ENCODE data around the gene GPR150. TPM values are rescaled to one million over a fixed set of nuclear protein-coding genes. Genes with fewer than 3 reads are reported as not detected.

The GPR150 gene
- total and polyA plus RNA-seq, 5 donors from 2014 or later, result 0.19 to 0.77 (median 0.61) TPM

- Histone ChIP-seq H3K4me3 (ENCODE audit: low read depth, low read length) (no peak overlapping the region), H3K9me3 (ENCODE audit: control insufficient read depth in 2 of 2, low read length in 2 of 2) (peaks cover 0 to 12% of the 10 kb centered on the region in 2 experiments), H3K27ac (ENCODE audit: insufficient read depth, low read length, poor library complexity, severe bottlenecking) (no peak overlapping the region), H3K27me3 (ENCODE audit: control insufficient read depth, insufficient read depth, low read length) (peaks cover 5% of the 10 kb centered on the region), H3K36me3 (ENCODE audit: control insufficient read depth, insufficient read depth, low read length) (no peaks in the 10 kb centered on the region), H3K4me1 (ENCODE audit: control insufficient read depth, insufficient read depth, low read length, poor library complexity, severe bottlenecking) (peaks cover 9% of the 10 kb centered on the region)
- DNase-seq, result no peak
- H3K27ac Mint-ChIP-seq, result no peak overlapping the region
- H3K4me3 Mint-ChIP-seq, result no peak overlapping the region
- peaks cover 6% of the 10 kb centered on the region for H3K36me3 Mint-ChIP-seq
- H3K9me3 Mint-ChIP-seq, result peaks cover 0 to 9% (median 7%) of the 10 kb centered on the region in 7 donors
- peaks cover 6 to 17% (median 11%) of the 10 kb centered on the region in 4 donors for H3K4me1 Mint-ChIP-seq
- peaks cover 13% of the 10 kb centered on the region for H3K27me3 Mint-ChIP-seq
- no peak for ATAC-seq (ENCODE audit: low read depth in 2 of 2)
Observed at GRCh38 chr5:95615164-95615467, 4.8 kb upstream of the GPR150 start.

DNA sequence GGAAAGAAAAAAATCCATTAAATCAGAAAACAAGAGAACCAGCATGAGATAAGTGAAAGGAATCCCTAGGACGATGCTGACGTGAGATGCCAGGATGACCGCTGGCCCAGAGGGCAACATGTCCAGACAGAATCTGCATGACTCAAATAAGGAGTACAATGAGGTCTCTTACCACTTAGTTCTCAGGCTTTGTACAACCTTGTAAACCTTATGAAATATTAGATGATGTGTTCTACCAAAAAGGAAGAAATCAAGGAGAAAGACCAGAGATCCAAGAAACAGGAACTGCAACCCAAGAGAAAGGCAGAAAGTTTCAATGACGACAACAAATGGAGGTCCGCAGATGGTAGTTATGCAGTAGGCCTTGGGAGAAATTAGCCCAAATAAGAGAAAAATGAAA, 2.8 kb upstream of the GPR150 start:
- no peak overlapping the region for H3K27ac ChIP-seq (ENCODE audit: insufficient read depth, low read length, poor library complexity, severe bottlenecking)
- Mint-ChIP-seq H3K27me3 (peaks cover 17% of the 10 kb centered on the region), H3K4me3 (peak overlapping the region in 1 of 4 donors; percentile 57), H3K36me3 (peaks cover 6% of the 10 kb centered on the region), H3K27ac (no peak overlapping the region), H3K4me1 (peaks cover 7 to 21% (median 18%) of the 10 kb centered on the region in 4 donors), H3K9me3 (peaks cover 1 to 9% (median 7%) of the 10 kb centered on the region in 7 donors)
- ATAC-seq (ENCODE audit: low read depth in 2 of 2) (no peak), DNase-seq (no peak)
- H3K4me3 ChIP-seq (ENCODE audit: low read depth, low read length), result no peak overlapping the region
- peaks cover 24% of the 10 kb centered on the region for H3K4me1 ChIP-seq (ENCODE audit: control insufficient read depth, insufficient read depth, low read length, poor library complexity, severe bottlenecking)
- H3K27me3 ChIP-seq (ENCODE audit: control insufficient read depth, insufficient read depth, low read length), result peaks cover 5% of the 10 kb centered on the region
- peaks cover 0 to 12% of the 10 kb centered on the region in 2 experiments for H3K9me3 ChIP-seq (ENCODE audit: control insufficient read depth in 2 of 2, low read length in 2 of 2)
- no peaks in the 10 kb centered on the region for H3K36me3 ChIP-seq (ENCODE audit: control insufficient read depth, insufficient read depth, low read length)

DNA sequence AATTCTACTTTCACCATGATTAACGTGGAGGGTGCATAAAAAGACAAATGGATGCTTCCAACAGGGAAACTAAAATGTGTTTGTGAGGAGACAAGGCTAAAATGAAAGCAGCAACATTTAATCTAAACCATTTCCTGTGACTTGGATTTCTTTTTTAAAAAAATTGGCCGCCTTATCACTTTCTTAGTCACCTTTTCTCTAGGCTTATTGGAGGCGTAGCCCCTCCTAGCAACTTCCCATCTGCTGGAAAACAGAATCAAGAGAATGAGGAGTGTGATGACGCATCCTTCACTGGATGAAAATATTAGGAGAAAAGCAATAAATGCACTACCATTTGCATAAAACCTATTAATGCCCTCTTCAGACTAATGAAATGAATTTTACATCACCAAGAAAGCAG, 791 bp upstream of the GPR150 start:
- H3K27me3 Mint-ChIP-seq, result peaks cover 17% of the 10 kb centered on the region
- Histone ChIP-seq H3K4me3 (ENCODE audit: low read depth, low read length) (peak overlapping the region; percentile 54), H3K4me1 (ENCODE audit: control insufficient read depth, insufficient read depth, low read length, poor library complexity, severe bottlenecking) (peaks cover 29% of the 10 kb centered on the region)

GRCh38 chr5:95619514-95620029, 315 bp upstream of the GPR150 start:
- Mint-ChIP-seq H3K4me3 (peak overlapping the region; percentile 82 to 95 (median 90)), H3K36me3 (peaks cover 7% of the 10 kb centered on the region), H3K9me3 (peaks cover 0 to 6% (median 0%) of the 10 kb centered on the region in 7 donors), H3K27ac (peak overlapping the region in 2 of 3 donors; percentile 18 to 67), H3K27me3 (peaks cover 20% of the 10 kb centered on the region), H3K4me1 (peaks cover 13 to 37% (median 24%) of the 10 kb centered on the region in 4 donors)
- DNase-seq, result no peak
- Histone ChIP-seq H3K36me3 (ENCODE audit: control insufficient read depth, insufficient read depth, low read length) (no peaks in the 10 kb centered on the region), H3K27me3 (ENCODE audit: control insufficient read depth, insufficient read depth, low read length) (peaks cover 5% of the 10 kb centered on the region), H3K9me3 (ENCODE audit: control insufficient read depth in 2 of 2, low read length in 2 of 2) (no peaks in the 10 kb centered on the region), H3K4me1 (ENCODE audit: control insufficient read depth, insufficient read depth, low read length, poor library complexity, severe bottlenecking) (peaks cover 29% of the 10 kb centered on the region), H3K4me3 (ENCODE audit: low read depth, low read length) (peak overlapping the region; percentile 54), H3K27ac (ENCODE audit: insufficient read depth, low read length, poor library complexity, severe bottlenecking) (no peak overlapping the region)
- ATAC-seq (ENCODE audit: low read depth in 2 of 2), result no peak

More for the DNA sequence above, 791 bp upstream of the GPR150 start:
- Mint-ChIP-seq H3K4me3 (peak overlapping the region; percentile 85 to 95 (median 90)), H3K36me3 (peaks cover 3% of the 10 kb centered on the region), H3K4me1 (peaks cover 13 to 35% (median 24%) of the 10 kb centered on the region in 4 donors), H3K9me3 (peaks cover 0 to 6% (median 0%) of the 10 kb centered on the region in 7 donors), H3K27ac (peak overlapping the region in 1 of 3 donors; percentile 18)
- ATAC-seq (ENCODE audit: low read depth in 2 of 2), result no peak
- Histone ChIP-seq H3K27me3 (ENCODE audit: control insufficient read depth, insufficient read depth, low read length) (peaks cover 5% of the 10 kb centered on the region), H3K36me3 (ENCODE audit: control insufficient read depth, insufficient read depth, low read length) (no peaks in the 10 kb centered on the region), H3K27ac (ENCODE audit: insufficient read depth, low read length, poor library complexity, severe bottlenecking) (no peak overlapping the region), H3K9me3 (ENCODE audit: control insufficient read depth in 2 of 2, low read length in 2 of 2) (no peaks in the 10 kb centered on the region)
- DNase-seq, result no peak

DNA sequence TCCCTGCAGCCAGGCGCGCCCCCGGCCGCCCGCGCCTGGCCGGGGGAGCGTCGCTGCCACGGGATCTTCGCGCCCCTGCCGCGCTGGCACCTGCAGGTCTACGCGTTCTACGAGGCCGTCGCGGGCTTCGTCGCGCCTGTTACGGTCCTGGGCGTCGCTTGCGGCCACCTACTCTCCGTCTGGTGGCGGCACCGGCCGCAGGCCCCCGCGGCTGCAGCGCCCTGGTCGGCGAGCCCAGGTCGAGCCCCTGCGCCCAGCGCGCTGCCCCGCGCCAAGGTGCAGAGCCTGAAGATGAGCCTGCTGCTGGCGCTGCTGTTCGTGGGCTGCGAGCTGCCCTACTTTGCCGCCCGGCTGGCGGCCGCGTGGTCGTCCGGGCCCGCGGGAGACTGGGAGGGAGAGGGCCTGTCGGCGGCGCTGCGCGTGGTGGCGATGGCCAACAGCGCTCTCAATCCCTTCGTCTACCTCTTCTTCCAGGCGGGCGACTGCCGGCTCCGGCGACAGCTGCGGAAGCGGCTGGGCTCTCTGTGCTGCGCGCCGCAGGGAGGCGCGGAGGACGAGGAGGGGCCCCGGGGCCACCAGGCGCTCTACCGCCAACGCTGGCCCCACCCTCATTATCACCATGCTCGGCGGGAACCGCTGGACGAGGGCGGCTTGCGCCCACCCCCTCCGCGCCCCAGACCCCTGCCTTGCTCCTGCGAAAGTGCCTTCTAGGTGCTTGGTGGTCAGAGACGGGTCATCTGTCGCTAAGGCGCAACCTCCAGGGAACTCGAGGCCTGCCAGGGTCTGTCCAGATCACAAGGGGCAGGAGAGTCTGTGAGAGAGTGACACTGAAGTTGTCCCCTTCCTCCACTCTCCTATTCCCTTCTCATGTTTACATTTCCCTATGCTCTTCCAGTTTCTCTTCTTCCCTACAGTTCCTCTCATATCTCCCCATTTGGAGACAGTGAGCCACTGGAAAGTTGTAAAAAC, 1.3 kb downstream of the GPR150 start:
- no peaks in the 10 kb centered on the region for H3K36me3 ChIP-seq (ENCODE audit: control insufficient read depth, insufficient read depth, low read length)
- H3K27ac ChIP-seq (ENCODE audit: insufficient read depth, low read length, poor library complexity, severe bottlenecking), result no peak overlapping the region
- peak in 2 of 3 donors; percentile 36 to 63 for DNase-seq
- peaks cover 29% of the 10 kb centered on the region for H3K4me1 ChIP-seq (ENCODE audit: control insufficient read depth, insufficient read depth, low read length, poor library complexity, severe bottlenecking)
- peaks cover 5% of the 10 kb centered on the region for H3K27me3 ChIP-seq (ENCODE audit: control insufficient read depth, insufficient read depth, low read length)
- H3K4me1 Mint-ChIP-seq, result peaks cover 13 to 37% (median 23%) of the 10 kb centered on the region in 4 donors
- peak overlapping the region; percentile 53 for H3K4me3 ChIP-seq (ENCODE audit: low read depth, low read length)
- H3K27me3 Mint-ChIP-seq, result peaks cover 15% of the 10 kb centered on the region
- H3K27ac Mint-ChIP-seq, result peak overlapping the region in 1 of 3 donors; percentile 48
- H3K4me3 Mint-ChIP-seq, result peak overlapping the region; percentile 65 to 87 (median 86)
- H3K36me3 Mint-ChIP-seq, result peaks cover 7% of the 10 kb centered on the region
- no peaks in the 10 kb centered on the region for H3K9me3 ChIP-seq (ENCODE audit: control insufficient read depth in 2 of 2, low read length in 2 of 2)
- peak; percentile 42 to 55 for ATAC-seq (ENCODE audit: low read depth in 2 of 2)
- H3K9me3 Mint-ChIP-seq, result peaks cover 0 to 6% (median 0%) of the 10 kb centered on the region in 7 donors

GRCh38 chr5:95621839-95622629, 2.1 kb downstream of the GPR150 start:
- Histone ChIP-seq H3K4me1 (ENCODE audit: control insufficient read depth, insufficient read depth, low read length, poor library complexity, severe bottlenecking) (peaks cover 29% of the 10 kb centered on the region), H3K27me3 (ENCODE audit: control insufficient read depth, insufficient read depth, low read length) (peaks cover 5% of the 10 kb centered on the region), H3K9me3 (ENCODE audit: control insufficient read depth in 2 of 2, low read length in 2 of 2) (no peaks in the 10 kb centered on the region), H3K4me3 (ENCODE audit: low read depth, low read length) (peak overlapping the region; percentile 53), H3K36me3 (ENCODE audit: control insufficient read depth, insufficient read depth, low read length) (no peaks in the 10 kb centered on the region), H3K27ac (ENCODE audit: insufficient read depth, low read length, poor library complexity, severe bottlenecking) (no peak overlapping the region)
- peak overlapping the region; percentile 65 to 87 (median 86) for H3K4me3 Mint-ChIP-seq
- H3K9me3 Mint-ChIP-seq, result peaks cover 0 to 6% (median 0%) of the 10 kb centered on the region in 7 donors
- peak in 2 of 3 donors; percentile 27 to 56 for DNase-seq
- no peak for ATAC-seq (ENCODE audit: low read depth in 2 of 2)
- H3K4me1 Mint-ChIP-seq, result peaks cover 13 to 37% (median 23%) of the 10 kb centered on the region in 4 donors
- H3K27ac Mint-ChIP-seq, result peak overlapping the region in 2 of 3 donors; percentile 6 to 48
- peaks cover 22% of the 10 kb centered on the region for H3K27me3 Mint-ChIP-seq
- H3K36me3 Mint-ChIP-seq, result peaks cover 7% of the 10 kb centered on the region

DNA sequence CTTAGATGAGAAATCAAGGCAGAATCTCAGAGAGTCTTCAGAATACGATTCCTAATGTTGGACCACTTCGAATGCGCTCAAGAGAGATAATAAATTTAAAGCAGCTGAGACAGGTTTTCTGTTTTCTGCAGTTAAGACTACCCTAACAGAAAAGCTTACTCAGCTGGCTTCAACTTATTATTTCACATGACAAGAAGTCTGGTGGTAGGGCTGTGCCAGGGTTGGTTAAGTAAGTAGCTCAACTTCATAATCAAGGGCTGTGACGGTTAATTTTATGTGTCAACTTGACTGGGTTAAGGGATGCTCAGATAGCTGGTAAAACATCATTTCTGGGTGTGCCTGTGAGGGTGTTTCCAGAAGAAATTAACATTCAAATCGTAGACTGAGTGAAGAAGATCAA, 3.8 kb downstream of the GPR150 start:
- DNase-seq (no peak), ATAC-seq (ENCODE audit: low read depth in 2 of 2) (no peak)
- Mint-ChIP-seq H3K4me3 (no peak overlapping the region), H3K27me3 (peaks cover 22% of the 10 kb centered on the region), H3K4me1 (peaks cover 13 to 34% (median 21%) of the 10 kb centered on the region in 4 donors), H3K9me3 (peaks cover 0 to 6% (median 0%) of the 10 kb centered on the region in 7 donors), H3K36me3 (peaks cover 7% of the 10 kb centered on the region), H3K27ac (no peak overlapping the region)
- Histone ChIP-seq H3K4me1 (ENCODE audit: control insufficient read depth, insufficient read depth, low read length, poor library complexity, severe bottlenecking) (peaks cover 29% of the 10 kb centered on the region), H3K4me3 (ENCODE audit: low read depth, low read length) (no peak overlapping the region), H3K27me3 (ENCODE audit: control insufficient read depth, insufficient read depth, low read length) (peaks cover 2% of the 10 kb centered on the region), H3K36me3 (ENCODE audit: control insufficient read depth, insufficient read depth, low read length) (no peaks in the 10 kb centered on the region), H3K9me3 (ENCODE audit: control insufficient read depth in 2 of 2, low read length in 2 of 2) (no peaks in the 10 kb centered on the region), H3K27ac (ENCODE audit: insufficient read depth, low read length, poor library complexity, severe bottlenecking) (no peak overlapping the region)
